ENCODE data around the gene AP2A2.

DNA sequence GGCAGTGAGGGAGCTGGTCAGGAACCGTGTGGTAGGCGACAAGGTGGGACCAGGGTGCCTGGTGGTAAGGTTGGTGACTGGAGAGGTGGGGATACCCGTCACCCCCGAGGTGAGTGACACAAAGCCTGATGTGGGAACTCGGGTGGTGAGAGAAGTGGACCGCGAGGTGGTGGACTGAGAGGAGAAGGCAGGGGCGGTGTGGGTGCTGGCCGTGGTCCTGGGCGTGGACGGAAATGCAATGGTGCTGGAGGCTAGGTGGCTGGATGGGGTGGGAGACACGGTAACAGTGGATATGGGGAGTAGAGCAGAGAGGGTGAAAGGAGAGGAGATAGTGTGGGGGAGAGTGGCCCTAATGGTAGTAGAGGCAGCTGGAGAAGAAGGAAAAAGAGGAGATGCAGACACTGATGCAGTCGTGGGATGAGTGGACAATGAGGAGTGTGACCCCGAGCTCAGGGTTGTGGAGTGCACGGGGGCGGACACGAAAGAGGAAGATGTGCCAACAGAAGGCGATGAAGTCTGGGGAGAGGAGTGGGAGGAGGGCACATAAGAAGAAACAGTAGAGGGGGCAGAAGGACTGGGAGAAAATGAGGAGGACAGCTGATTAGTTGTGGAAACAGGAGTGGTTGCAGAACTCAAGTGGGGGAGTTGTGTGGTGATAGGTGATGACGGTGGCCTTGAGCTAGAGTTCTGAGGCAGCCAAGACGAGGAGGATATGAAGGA, 90.3 kb downstream of the AP2A2 start:
- TF ChIP-seq, protein P1, sequence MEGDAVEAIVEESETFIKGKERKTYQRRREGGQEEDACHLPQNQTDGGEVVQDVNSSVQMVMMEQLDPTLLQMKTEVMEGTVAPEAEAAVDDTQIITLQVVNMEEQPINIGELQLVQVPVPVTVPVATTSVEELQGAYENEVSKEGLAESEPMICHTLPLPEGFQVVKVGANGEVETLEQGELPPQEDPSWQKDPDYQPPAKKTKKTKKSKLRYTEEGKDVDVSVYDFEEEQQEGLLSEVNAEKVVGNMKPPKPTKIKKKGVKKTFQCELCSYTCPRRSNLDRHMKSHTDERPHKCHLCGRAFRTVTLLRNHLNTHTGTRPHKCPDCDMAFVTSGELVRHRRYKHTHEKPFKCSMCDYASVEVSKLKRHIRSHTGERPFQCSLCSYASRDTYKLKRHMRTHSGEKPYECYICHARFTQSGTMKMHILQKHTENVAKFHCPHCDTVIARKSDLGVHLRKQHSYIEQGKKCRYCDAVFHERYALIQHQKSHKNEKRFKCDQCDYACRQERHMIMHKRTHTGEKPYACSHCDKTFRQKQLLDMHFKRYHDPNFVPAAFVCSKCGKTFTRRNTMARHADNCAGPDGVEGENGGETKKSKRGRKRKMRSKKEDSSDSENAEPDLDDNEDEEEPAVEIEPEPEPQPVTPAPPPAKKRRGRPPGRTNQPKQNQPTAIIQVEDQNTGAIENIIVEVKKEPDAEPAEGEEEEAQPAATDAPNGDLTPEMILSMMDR (IDR thresholded peaks at IDR 0.05 in 2 of 3, conservative IDR thresholded peaks at IDR 0.05 in 1 of 3; ENCODE audit: borderline replicate concordance in 1 of 3, insufficient read depth in 1 of 3, low read depth in 2 of 3, low read length in 2 of 3), result no peak
- TF ChIP-seq, protein P2, sequence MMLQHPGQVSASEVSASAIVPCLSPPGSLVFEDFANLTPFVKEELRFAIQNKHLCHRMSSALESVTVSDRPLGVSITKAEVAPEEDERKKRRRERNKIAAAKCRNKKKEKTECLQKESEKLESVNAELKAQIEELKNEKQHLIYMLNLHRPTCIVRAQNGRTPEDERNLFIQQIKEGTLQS (IDR thresholded peaks at IDR 0.05), result no peak
- TF ChIP-seq, protein P3, sequence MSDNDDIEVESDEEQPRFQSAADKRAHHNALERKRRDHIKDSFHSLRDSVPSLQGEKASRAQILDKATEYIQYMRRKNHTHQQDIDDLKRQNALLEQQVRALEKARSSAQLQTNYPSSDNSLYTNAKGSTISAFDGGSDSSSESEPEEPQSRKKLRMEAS (IDR thresholded peaks at IDR 0.05), result no peak
- TF ChIP-seq POLR2AphosphoS5 (IDR thresholded peaks at IDR 0.05; ENCODE audit: low read depth, low read length), result no peak
- TF ChIP-seq POLR2A (IDR thresholded peaks at IDR 0.05; ENCODE audit: borderline replicate concordance, extremely low read depth, insufficient read depth, insufficient read length), result no peak
- no peak for TF ChIP-seq EZH2 (IDR thresholded peaks at IDR 0.05)
